Right lobe of liver (tissue), 4 donors: ENCODE results near the gene ARMC9.

Experiments
- CTCF ChIP-seq, 4 donors: fragments of 200-600 bp in 3 of 4; fragments of 450-650 bp in 1 of 4; IDR thresholded peaks; one replicate each; pipeline versions ENCODE4 v1.5.1 to v1.8.0; 2016 to 2022; ENCODE audit warnings: antibody characterized with exemption in 4 of 4, mild to moderate bottlenecking in 2 of 4
- POLR2A ChIP-seq: fragments of 450-650 bp; IDR thresholded peaks from one replicate; pipeline ENCODE4 v1.6.1; 2017; ENCODE audit warnings: antibody characterized with exemption, mild to moderate bottlenecking
- donor health status: DM: no; HTN: no; CAD: no.
- donor health status: DM: no; HTN: no; CAD: no.
- donor health status: DM: no; HTN: yes; CAD: no.

GRCh38 chr2:231385429-231385828 lies 187.0 kb downstream of the ARMC9 start:
- TF ChIP-seq CTCF (IDR thresholded peaks at IDR 0.05) = no peak
- no peak for TF ChIP-seq POLR2A
